ENCODE data around the gene ADCY10. TPM values are rescaled to one million over a fixed set of nuclear protein-coding genes. Genes with fewer than 3 reads are reported as not detected.

ADCY10 gene
- total RNA-seq, 1 donor from 2014 or later, result 0.27 TPM

DNA sequence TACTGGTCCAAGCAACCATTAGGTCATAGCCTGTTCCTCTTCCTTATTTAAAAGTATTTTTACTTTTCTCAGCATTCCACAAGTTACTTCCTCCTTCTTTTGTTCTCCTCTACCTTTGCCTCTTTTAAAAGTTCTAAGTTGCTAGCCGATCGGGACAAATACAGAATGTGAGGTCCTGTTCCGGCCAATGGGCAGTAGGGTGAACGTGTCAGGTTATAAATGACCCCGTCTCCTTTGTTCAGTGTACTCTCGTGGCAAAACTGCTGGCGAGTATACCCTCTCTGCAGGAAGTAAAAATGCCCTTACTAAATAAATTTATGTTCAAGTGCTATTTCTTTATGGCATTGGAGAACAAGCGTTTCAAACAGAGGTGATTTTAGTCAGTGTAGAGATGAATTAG, 2.5 kb downstream of the ADCY10 start:
- no peaks in the 10 kb centered on the region for H3K27me3 Mint-ChIP-seq (ENCODE audit: low read depth, unreplicated experiment)

GRCh38 chr1:167910530-167910929, 3.4 kb downstream of the ADCY10 start:
- Histone ChIP-seq H3K27me3 (ENCODE audit: insufficient read depth, low read length) (no peaks in the 10 kb centered on the region), H2AFZ (ENCODE audit: low read depth, low read length) (no peak overlapping the region), H3K79me2 (ENCODE audit: insufficient read depth, low read length) (no peaks in the 10 kb centered on the region), H3K4me3 (ENCODE audit: insufficient read depth, low read depth, low read length) (no peak overlapping the region), H3K9ac (ENCODE audit: low read length) (no peak overlapping the region), H3K9me3 (ENCODE audit: insufficient read depth, low read depth, low read length) (no peaks in the 10 kb centered on the region), H3K36me3 (ENCODE audit: insufficient read depth, low read length) (no peaks in the 10 kb centered on the region), H3K4me2 (ENCODE audit: low read length) (no peak overlapping the region), H3K27ac (ENCODE audit: low read depth, low read length) (no peak overlapping the region), H3K4me1 (ENCODE audit: insufficient read depth, low read length) (no peaks in the 10 kb centered on the region), H4K20me1 (ENCODE audit: insufficient read depth, low read length) (no peaks in the 10 kb centered on the region)
- peaks cover 6% of the 10 kb centered on the region for H3K4me1 Mint-ChIP-seq (ENCODE audit: low read depth, unreplicated experiment)
- H3K27ac Mint-ChIP-seq (ENCODE audit: unreplicated experiment), result no peak overlapping the region
- no peak for FAIRE-seq
- no peak for DNase-seq (ENCODE audit: low read depth)
- H3K4me3 Mint-ChIP-seq (ENCODE audit: unreplicated experiment), result no peak overlapping the region
- H3K27me3 Mint-ChIP-seq (ENCODE audit: low read depth, unreplicated experiment), result no peaks in the 10 kb centered on the region
- H3K9me3 Mint-ChIP-seq (ENCODE audit: unreplicated experiment), result peaks cover 3% of the 10 kb centered on the region
- peaks cover 10% of the 10 kb centered on the region for H3K36me3 Mint-ChIP-seq (ENCODE audit: low read depth, unreplicated experiment)
- TF ChIP-seq, protein P1, sequence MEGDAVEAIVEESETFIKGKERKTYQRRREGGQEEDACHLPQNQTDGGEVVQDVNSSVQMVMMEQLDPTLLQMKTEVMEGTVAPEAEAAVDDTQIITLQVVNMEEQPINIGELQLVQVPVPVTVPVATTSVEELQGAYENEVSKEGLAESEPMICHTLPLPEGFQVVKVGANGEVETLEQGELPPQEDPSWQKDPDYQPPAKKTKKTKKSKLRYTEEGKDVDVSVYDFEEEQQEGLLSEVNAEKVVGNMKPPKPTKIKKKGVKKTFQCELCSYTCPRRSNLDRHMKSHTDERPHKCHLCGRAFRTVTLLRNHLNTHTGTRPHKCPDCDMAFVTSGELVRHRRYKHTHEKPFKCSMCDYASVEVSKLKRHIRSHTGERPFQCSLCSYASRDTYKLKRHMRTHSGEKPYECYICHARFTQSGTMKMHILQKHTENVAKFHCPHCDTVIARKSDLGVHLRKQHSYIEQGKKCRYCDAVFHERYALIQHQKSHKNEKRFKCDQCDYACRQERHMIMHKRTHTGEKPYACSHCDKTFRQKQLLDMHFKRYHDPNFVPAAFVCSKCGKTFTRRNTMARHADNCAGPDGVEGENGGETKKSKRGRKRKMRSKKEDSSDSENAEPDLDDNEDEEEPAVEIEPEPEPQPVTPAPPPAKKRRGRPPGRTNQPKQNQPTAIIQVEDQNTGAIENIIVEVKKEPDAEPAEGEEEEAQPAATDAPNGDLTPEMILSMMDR (IDR thresholded peaks at IDR 0.05; ENCODE audit: insufficient read depth, low read depth, low read length), result no peak
- no peak for TF ChIP-seq EZH2 (IDR thresholded peaks at IDR 0.05; ENCODE audit: insufficient read depth, low read length)

More for the DNA sequence above, 2.5 kb downstream of the ADCY10 start:
- no peak for FAIRE-seq
- Mint-ChIP-seq H3K9me3 (ENCODE audit: unreplicated experiment) (peaks cover 3% of the 10 kb centered on the region), H3K4me3 (ENCODE audit: unreplicated experiment) (no peak overlapping the region), H3K36me3 (ENCODE audit: low read depth, unreplicated experiment) (peaks cover 10% of the 10 kb centered on the region), H3K4me1 (ENCODE audit: low read depth, unreplicated experiment) (peaks cover 6% of the 10 kb centered on the region), H3K27ac (ENCODE audit: unreplicated experiment) (no peak overlapping the region)
- no peak overlapping the region for H3K4me2 ChIP-seq (ENCODE audit: low read length)
- no peaks in the 10 kb centered on the region for H3K27me3 ChIP-seq (ENCODE audit: insufficient read depth, low read length)
- no peaks in the 10 kb centered on the region for H4K20me1 ChIP-seq (ENCODE audit: insufficient read depth, low read length)
- no peak overlapping the region for H2AFZ ChIP-seq (ENCODE audit: low read depth, low read length)
- no peaks in the 10 kb centered on the region for H3K4me1 ChIP-seq (ENCODE audit: insufficient read depth, low read length)
- TF ChIP-seq EZH2 (IDR thresholded peaks at IDR 0.05; ENCODE audit: insufficient read depth, low read length), result no peak
- TF ChIP-seq, protein P1 (IDR thresholded peaks at IDR 0.05; ENCODE audit: insufficient read depth, low read depth, low read length), result no peak
- no peak overlapping the region for H3K27ac ChIP-seq (ENCODE audit: low read depth, low read length)
- H3K9me3 ChIP-seq (ENCODE audit: insufficient read depth, low read depth, low read length), result no peaks in the 10 kb centered on the region
- no peak overlapping the region for H3K4me3 ChIP-seq (ENCODE audit: insufficient read depth, low read depth, low read length)
- no peaks in the 10 kb centered on the region for H3K36me3 ChIP-seq (ENCODE audit: insufficient read depth, low read length)
- no peaks in the 10 kb centered on the region for H3K79me2 ChIP-seq (ENCODE audit: insufficient read depth, low read length)
- no peak overlapping the region for H3K9ac ChIP-seq (ENCODE audit: low read length)
- DNase-seq (ENCODE audit: low read depth), result no peak

GRCh38 chr1:167909691-167910180, 4.2 kb downstream of the ADCY10 start:
- Mint-ChIP-seq H3K27me3 (ENCODE audit: low read depth, unreplicated experiment) (no peaks in the 10 kb centered on the region), H3K9me3 (ENCODE audit: unreplicated experiment) (peaks cover 3% of the 10 kb centered on the region), H3K4me1 (ENCODE audit: low read depth, unreplicated experiment) (peaks cover 13% of the 10 kb centered on the region), H3K27ac (ENCODE audit: unreplicated experiment) (no peak overlapping the region), H3K36me3 (ENCODE audit: low read depth, unreplicated experiment) (peaks cover 8% of the 10 kb centered on the region), H3K4me3 (ENCODE audit: unreplicated experiment) (no peak overlapping the region)
- no peaks in the 10 kb centered on the region for H3K79me2 ChIP-seq (ENCODE audit: insufficient read depth, low read length)
- no peaks in the 10 kb centered on the region for H3K27me3 ChIP-seq (ENCODE audit: insufficient read depth, low read length)
- H4K20me1 ChIP-seq (ENCODE audit: insufficient read depth, low read length), result no peaks in the 10 kb centered on the region
- no peak overlapping the region for H3K4me2 ChIP-seq (ENCODE audit: low read length)
- no peak overlapping the region for H3K27ac ChIP-seq (ENCODE audit: low read depth, low read length)
- peaks cover 2% of the 10 kb centered on the region for H3K4me1 ChIP-seq (ENCODE audit: insufficient read depth, low read length)
- FAIRE-seq, result no peak
- TF ChIP-seq, protein P1 (IDR thresholded peaks at IDR 0.05; ENCODE audit: insufficient read depth, low read depth, low read length), result no peak
- TF ChIP-seq EZH2 (IDR thresholded peaks at IDR 0.05; ENCODE audit: insufficient read depth, low read length), result no peak
- H2AFZ ChIP-seq (ENCODE audit: low read depth, low read length), result no peak overlapping the region
- H3K9me3 ChIP-seq (ENCODE audit: insufficient read depth, low read depth, low read length), result no peaks in the 10 kb centered on the region
- H3K4me3 ChIP-seq (ENCODE audit: insufficient read depth, low read depth, low read length), result no peak overlapping the region
- DNase-seq (ENCODE audit: low read depth), result no peak
- no peak overlapping the region for H3K9ac ChIP-seq (ENCODE audit: low read length)
- no peaks in the 10 kb centered on the region for H3K36me3 ChIP-seq (ENCODE audit: insufficient read depth, low read length)
